AG09319 (cell line): ENCODE data around the gene TMEM179.
"Not testable (repeated sequence)": the region's sequence is repeated elsewhere in the genome, so short reads cannot be mapped to it uniquely, and the experiment has no call there.

Experiments used
- DNase-seq: peaks from one replicate; pipeline ENCODE4 v3.0.0-alpha.2; 2010; ENCODE audit warnings: low read depth; ENCODE audit errors: extremely low read depth
- TF ChIP-seq, protein P1 (sequence below): IDR thresholded peaks from 2 replicates; pipeline ENCODE4 v1.5.1; 2011; ENCODE audit warnings: low read depth, mild to moderate bottlenecking, inconsistent platforms, low read length, moderate library complexity

The TMEM179 gene

DNA sequence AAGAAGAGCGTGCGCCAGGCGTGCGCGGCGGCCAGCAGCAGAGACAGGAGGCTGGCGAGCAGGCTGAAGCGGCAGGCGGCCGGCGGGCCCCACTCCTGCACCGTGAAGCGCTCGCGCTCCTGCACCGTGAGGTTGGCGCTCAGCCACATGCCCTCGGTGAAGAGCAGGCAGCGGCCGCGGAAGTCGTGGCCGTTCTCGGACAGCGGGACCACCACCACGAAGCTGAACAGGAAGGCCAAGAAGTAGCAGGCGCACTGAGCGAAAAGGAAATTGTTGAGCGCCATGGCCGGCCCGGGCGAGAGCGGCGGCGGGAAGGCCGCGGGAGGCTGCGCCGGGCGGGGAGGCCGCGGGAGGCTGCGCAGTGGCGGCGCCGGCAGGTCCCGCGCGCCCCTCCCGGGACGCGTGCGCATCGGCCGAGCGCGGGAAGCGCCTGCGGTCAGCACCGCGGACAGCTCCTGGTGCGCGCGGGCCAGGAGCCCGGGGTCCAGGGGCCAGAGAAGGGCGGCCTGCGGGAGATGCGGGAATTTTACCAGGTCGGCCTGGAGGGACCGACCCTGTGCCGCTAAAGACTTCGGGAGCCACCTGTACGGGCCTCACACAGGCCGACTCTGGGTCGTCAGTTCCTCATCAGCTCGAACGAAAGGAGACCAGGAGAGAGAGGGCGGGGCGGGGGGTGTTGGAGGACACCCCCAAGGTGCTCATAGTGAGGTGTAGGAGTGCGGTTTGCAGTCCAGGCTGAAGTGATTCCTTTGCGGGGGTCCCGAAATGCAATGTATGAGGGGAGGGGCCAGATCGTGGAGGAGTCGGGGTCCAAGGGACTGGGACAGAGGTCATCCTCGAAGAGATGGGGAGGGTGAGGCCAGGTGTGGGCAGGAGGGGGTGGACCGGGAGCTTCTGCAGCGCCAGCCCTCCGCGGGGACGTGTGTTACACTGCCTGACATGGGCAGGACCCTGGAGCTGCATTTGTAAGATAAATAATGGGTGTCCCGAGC, at the start of gene TMEM179:
TMEM179 (minus strand) TSS at position 315 of the 992 bp plus-strand sequence; CDS start at position 284, 31 bp downstream.
- TF ChIP-seq, protein P1, sequence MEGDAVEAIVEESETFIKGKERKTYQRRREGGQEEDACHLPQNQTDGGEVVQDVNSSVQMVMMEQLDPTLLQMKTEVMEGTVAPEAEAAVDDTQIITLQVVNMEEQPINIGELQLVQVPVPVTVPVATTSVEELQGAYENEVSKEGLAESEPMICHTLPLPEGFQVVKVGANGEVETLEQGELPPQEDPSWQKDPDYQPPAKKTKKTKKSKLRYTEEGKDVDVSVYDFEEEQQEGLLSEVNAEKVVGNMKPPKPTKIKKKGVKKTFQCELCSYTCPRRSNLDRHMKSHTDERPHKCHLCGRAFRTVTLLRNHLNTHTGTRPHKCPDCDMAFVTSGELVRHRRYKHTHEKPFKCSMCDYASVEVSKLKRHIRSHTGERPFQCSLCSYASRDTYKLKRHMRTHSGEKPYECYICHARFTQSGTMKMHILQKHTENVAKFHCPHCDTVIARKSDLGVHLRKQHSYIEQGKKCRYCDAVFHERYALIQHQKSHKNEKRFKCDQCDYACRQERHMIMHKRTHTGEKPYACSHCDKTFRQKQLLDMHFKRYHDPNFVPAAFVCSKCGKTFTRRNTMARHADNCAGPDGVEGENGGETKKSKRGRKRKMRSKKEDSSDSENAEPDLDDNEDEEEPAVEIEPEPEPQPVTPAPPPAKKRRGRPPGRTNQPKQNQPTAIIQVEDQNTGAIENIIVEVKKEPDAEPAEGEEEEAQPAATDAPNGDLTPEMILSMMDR = no peak
- no peak for DNase-seq

GRCh38 chr14:104654119-104654518, 49.5 kb upstream of the TMEM179 start:
- DNase-seq = no peak
- TF ChIP-seq, protein P1 = no peak

DNA sequence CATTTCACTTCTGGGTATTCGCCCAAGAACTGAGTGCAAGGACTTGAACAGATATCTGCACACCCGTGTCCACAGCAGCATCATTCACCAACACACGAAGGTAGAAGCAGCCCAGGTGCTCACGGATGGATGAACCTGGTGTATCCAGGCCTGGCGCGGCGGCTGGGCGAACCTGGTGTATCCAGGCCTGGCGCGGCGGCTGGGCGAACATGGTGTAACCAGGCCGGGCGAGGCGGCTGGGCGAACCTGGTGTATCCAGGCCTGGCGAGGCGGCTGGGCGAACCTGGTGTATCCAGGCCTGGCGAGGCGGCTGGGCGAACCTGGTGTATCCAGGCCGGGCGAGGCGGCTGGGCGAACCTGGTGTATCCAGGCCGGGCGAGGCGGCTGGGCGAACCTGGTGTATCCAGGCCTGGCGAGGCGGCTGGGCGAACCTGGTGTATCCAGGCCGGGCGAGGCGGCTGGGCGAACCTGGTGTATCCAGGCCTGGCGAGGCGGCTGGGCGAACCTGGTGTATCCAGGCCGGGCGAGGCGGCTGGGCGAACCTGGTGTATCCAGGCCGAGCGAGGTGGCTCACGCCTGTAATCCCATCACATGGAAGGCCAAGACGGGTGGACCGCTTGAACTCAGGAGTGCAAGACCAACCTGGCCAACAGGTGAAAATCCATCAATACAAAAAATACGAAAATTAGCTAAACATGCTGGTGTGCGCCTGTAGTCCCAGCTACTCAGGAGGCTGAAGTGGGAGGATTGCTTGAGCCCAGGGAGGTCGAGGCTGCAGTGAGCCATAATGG, 48.8 kb upstream of the TMEM179 start:
- not testable (repeated sequence) for DNase-seq

DNA sequence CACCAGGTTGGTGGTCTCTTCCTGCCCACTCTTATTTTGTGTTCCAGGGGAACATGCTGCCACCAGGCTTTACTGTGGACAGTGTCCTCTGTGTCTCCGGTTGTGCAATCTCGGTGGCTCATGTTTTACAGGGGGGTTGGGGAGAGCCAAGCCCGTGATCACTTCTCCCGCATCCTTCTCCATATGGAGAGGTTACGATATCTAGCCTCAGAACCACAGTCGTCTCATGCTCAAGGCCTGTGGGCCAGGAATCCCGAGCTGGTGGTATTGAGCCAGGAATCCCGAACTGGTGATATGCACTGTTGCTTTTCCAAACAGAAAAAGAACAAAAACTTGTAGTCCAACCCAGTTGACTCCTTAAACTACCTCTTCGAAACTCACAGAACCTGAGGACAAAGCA, 47.8 kb upstream of the TMEM179 start:
- TF ChIP-seq, protein P1 = no peak
- DNase-seq = no peak

- TF ChIP-seq, protein P1 = no peak
- DNase-seq = no peak
These were observed 47.3 kb upstream of the TMEM179 start for GRCh38 chr14:104651876-104652260.

- no peak for DNase-seq
- TF ChIP-seq, protein P1 = no peak
These were observed 46.7 kb upstream of the TMEM179 start for GRCh38 chr14:104650981-104651875.
